Lower leg skin (tissue), 3 donors: ENCODE results near the gene PTBP1.

ENCODE experiments used
- POLR2A ChIP-seq, 2 donors: fragments of 450-650 bp; IDR thresholded peaks; one replicate each; pipeline ENCODE4 v1.6.1; 2016 to 2017; ENCODE audit warnings: antibody characterized with exemption in 2 of 2, mild to moderate bottlenecking in 1 of 2, moderate library complexity in 1 of 2
- TF ChIP-seq, protein P1 (sequence below), 3 donors: fragments of 450-650 bp; IDR thresholded peaks; one replicate each; pipeline ENCODE4 v1.5.1; 2016; ENCODE audit warnings: antibody characterized with exemption in 3 of 3, mild to moderate bottlenecking in 3 of 3, moderate library complexity in 2 of 3

DNA sequence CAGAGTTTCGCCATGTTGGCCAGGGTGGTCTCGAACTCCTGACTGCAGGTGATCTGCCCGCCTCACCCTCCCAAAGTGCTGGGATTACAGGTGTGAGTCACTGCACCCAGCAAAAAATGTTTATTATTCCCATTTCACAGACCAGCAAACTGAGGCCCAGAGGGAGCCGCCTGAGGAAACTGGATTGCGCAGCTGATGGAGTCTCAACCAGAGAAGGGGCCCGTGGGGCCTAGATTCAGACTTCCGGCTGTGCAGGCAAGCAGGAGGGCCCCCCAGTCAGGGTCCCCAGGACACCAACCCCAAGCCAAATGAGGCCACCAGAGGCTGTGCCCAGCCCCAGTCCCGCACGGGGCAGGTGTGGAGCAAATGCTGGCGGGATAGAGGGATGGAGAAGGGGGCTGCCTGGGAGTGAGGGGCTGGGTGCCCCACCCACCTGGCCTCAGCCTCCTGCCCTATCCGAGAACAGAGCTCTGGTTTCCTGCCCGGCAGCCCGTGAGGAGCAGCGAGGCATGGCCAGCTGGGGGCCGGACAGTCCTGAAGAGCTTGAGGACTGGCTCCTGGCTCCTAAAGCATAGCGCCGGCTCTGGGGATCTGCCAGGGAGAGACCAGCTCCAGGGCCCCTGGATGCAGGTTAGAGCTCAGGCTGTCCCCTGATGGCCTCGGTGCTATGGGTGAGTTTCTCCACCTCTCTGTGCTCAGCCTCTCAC is 24.4 kb upstream of the PTBP1 start:
- TF ChIP-seq, protein P1, sequence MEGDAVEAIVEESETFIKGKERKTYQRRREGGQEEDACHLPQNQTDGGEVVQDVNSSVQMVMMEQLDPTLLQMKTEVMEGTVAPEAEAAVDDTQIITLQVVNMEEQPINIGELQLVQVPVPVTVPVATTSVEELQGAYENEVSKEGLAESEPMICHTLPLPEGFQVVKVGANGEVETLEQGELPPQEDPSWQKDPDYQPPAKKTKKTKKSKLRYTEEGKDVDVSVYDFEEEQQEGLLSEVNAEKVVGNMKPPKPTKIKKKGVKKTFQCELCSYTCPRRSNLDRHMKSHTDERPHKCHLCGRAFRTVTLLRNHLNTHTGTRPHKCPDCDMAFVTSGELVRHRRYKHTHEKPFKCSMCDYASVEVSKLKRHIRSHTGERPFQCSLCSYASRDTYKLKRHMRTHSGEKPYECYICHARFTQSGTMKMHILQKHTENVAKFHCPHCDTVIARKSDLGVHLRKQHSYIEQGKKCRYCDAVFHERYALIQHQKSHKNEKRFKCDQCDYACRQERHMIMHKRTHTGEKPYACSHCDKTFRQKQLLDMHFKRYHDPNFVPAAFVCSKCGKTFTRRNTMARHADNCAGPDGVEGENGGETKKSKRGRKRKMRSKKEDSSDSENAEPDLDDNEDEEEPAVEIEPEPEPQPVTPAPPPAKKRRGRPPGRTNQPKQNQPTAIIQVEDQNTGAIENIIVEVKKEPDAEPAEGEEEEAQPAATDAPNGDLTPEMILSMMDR (IDR thresholded peaks at IDR 0.05) = no peak
- no peak for TF ChIP-seq POLR2A (IDR thresholded peaks at IDR 0.05)
